Thyroid gland (tissue), 4 donors: ENCODE measurements around the gene NENF.

ENCODE experiments used
- CTCF ChIP-seq, 6 experiments: fragments of 200-600 bp in 3 of 6; fragments of 450-650 bp in 3 of 6; sonication (generic) in 3 of 6; IDR thresholded peaks; one replicate each; pipeline ENCODE4 v1.5.1; 2016 to 2019; ENCODE audit warnings: antibody characterized with exemption in 6 of 6, mild to moderate bottlenecking in 2 of 6, inconsistent platforms in 1 of 6, moderate library complexity in 1 of 6
- POLR2A ChIP-seq, 2 donors: fragments of 450-650 bp; IDR thresholded peaks; one replicate each; pipeline ENCODE4 v1.6.1; 2017; ENCODE audit warnings: antibody characterized with exemption in 2 of 2, mild to moderate bottlenecking in 2 of 2, moderate library complexity in 1 of 2

DNA sequence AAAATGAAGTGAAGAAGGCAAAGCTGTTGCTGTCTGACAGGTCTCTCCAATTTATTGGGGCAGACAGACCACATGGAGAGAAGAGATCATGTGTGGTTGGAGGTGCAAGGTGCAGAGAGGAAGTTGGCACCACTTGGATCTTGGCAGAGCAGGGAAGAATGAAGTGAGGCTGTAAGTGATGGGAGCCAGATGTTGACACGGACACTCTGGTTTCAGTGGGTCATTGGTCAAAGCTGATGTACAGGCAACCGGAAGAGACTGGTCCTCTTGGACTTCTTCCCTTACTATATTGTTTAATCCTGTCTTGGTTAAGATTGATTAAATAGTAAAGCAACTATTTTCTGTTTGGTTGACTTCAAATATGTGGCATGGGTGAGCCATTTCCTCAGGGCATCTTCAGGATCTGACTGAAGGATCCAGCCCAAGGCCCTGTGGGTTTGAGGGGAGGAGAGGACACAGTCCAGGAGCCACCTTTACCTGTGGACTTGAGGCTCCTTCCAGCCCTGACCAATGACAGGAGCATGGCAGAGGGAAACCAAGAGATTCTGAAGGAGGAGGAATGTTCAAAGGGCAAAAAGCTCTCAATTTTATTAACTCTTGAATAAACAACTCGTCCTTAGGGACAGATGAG lies 49.4 kb downstream of the NENF start:
- TF ChIP-seq CTCF (IDR thresholded peaks at IDR 0.05) (no peak), POLR2A (IDR thresholded peaks at IDR 0.05) (no peak)
